GM18505 (cell line): ENCODE measurements around the gene FFAR2.
"Not testable (repeated sequence)": the region's sequence is repeated elsewhere in the genome, so short reads cannot be mapped to it uniquely, and the experiment has no call there.

Experiments used
- ATAC-seq: cut with Tn5 transposase; IDR thresholded peaks from one replicate; pipeline ENCODE4 v1.9.1; 2021; ENCODE audit not compliant: unreplicated experiment
- POLR2A ChIP-seq: IDR thresholded peaks from 4 replicates; pipeline ENCODE4 v1.6.1; 2011; ENCODE audit warnings: borderline replicate concordance; ENCODE audit not compliant: insufficient read depth, insufficient read length; ENCODE audit errors: extremely low read depth

FFAR2 gene

GRCh38 chr19:35470128-35470527 lies 22.1 kb downstream of the FFAR2 start:
- ATAC-seq: no peak
- TF ChIP-seq POLR2A: no peak

GRCh38 chr19:35471075-35471474 lies 23.0 kb downstream of the FFAR2 start:
- ATAC-seq: not testable (repeated sequence)

- no peak for TF ChIP-seq POLR2A
- ATAC-seq: no peak
These were observed 23.9 kb downstream of the FFAR2 start for GRCh38 chr19:35471946-35472345.

GRCh38 chr19:35474104-35474503 lies 26.0 kb downstream of the FFAR2 start:
- no peak for ATAC-seq
- TF ChIP-seq POLR2A: no peak

GRCh38 chr19:35474594-35474993 lies 26.5 kb downstream of the FFAR2 start:
- not testable (repeated sequence) for ATAC-seq

- no peak for TF ChIP-seq POLR2A
- ATAC-seq: no peak
These were observed 28.1 kb downstream of the FFAR2 start for GRCh38 chr19:35476149-35476548.

- TF ChIP-seq POLR2A: no peak
- ATAC-seq: no peak
These were observed 31.0 kb downstream of the FFAR2 start for GRCh38 chr19:35478794-35479677.

- no peak for ATAC-seq
- TF ChIP-seq POLR2A: no peak
These were observed 35.0 kb downstream of the FFAR2 start for GRCh38 chr19:35483089-35483488.

- peak; percentile 65 for ATAC-seq
- no peak for TF ChIP-seq POLR2A
These were observed 36.4 kb downstream of the FFAR2 start for GRCh38 chr19:35484252-35485036.

GRCh38 chr19:35486268-35486708 lies 38.2 kb downstream of the FFAR2 start:
- ATAC-seq: no peak
- TF ChIP-seq POLR2A: no peak

- TF ChIP-seq POLR2A: no peak
- ATAC-seq: no peak
These were observed 39.7 kb downstream of the FFAR2 start for GRCh38 chr19:35487656-35488182.

- no peak for TF ChIP-seq POLR2A
- no peak for ATAC-seq
These were observed 40.6 kb downstream of the FFAR2 start for GRCh38 chr19:35488677-35489076.

GRCh38 chr19:35490364-35490763 lies 42.3 kb downstream of the FFAR2 start, which contains the start of gene KRTDAP:
Gene KRTDAP (minus strand): TSS chr19:35490464. CDS start chr19:35490442, 22 bp downstream.
- no peak for TF ChIP-seq POLR2A
- ATAC-seq: no peak
